Measurements from ENCODE around the gene PEX12. TPM values are rescaled to one million over a fixed set of nuclear protein-coding genes. Genes with fewer than 3 reads are reported as not detected.
"Not testable (repeated sequence)": the region's sequence is repeated elsewhere in the genome, so short reads cannot be mapped to it uniquely, and the experiment has no call there.

PEX12 gene
- total and polyA plus RNA-seq, 3 experiments from 2014 or later: 2.0 to 8.5 (median 8.3) TPM

- peak overlapping the region; percentile 55 for H3K27ac ChIP-seq (ENCODE audit: low read depth, low read length)
- CTCF ChIA-PET: interaction anchor here (0.7 to 13.3 kb wide), 13 partner anchors 37 to 367 kb away, joined by 3 to 167 read pairs (median 4); partner anchors contain the start of genes SLFN11 and SLFN5
Observed at GRCh38 chr17:35536664-35537171, 41.7 kb downstream of the PEX12 start.

GRCh38 chr17:35535406-35535805 is 43.0 kb downstream of the PEX12 start:
- H3K4me1 ChIP-seq (ENCODE audit: insufficient read depth, low read length): peaks cover 58% of the 10 kb centered on the region
- H3K4me3 Mint-ChIP-seq: peak overlapping the region; percentile 85 to 95 (median 91)
- ChIA-PET CTCF (interaction anchor here (0.9 to 13.3 kb wide), 12 partner anchors 9 to 369 kb away, joined by 3 to 167 read pairs (median 8); partner anchors contain the start of gene SLFN5), POLR2A (interaction anchor here (0.5 to 4.5 kb wide), 8 partner anchors 13 to 322 kb away, joined by 4 to 27 read pairs (median 9); partner anchors contain the start of gene SLFN11)
- H3K4me3 ChIP-seq (ENCODE audit: low read length): peak overlapping the region; percentile 72
- H3K9me3 ChIP-seq (ENCODE audit: low read length); DNase-seq; H3K36me3 ChIP-seq (ENCODE audit: insufficient read depth, low read length); H3K9me3 Mint-ChIP-seq; H3K27me3 ChIP-seq (ENCODE audit: insufficient read depth, low read length, poor library complexity, severe bottlenecking); H3K27me3 Mint-ChIP-seq: not testable (repeated sequence)
- H3K4me1 Mint-ChIP-seq: peaks cover 49 to 69% (median 61%) of the 10 kb centered on the region in 3 donors
- H3K36me3 Mint-ChIP-seq: peaks cover 5 to 35% (median 12%) of the 10 kb centered on the region in 3 donors
- peak overlapping the region; percentile 55 for H3K27ac ChIP-seq (ENCODE audit: low read depth, low read length)
- H3K27ac Mint-ChIP-seq: peak overlapping the region; percentile 91 to 100 (median 93)

More at GRCh38 chr17:35536664-35537171, 41.7 kb downstream of the PEX12 start:
- H3K4me1 ChIP-seq (ENCODE audit: insufficient read depth, low read length): peaks cover 53% of the 10 kb centered on the region
- POLR2A ChIA-PET: interaction anchor here (0.9 to 4.5 kb wide), 10 partner anchors 10 to 349 kb away, joined by 3 to 27 read pairs (median 5); partner anchors contain the start of genes SLFN11 and SLFN5
- Mint-ChIP-seq H3K27me3 (no peaks in the 10 kb centered on the region), H3K4me3 (peak overlapping the region; percentile 85 to 95 (median 91)), H3K36me3 (peaks cover 5 to 34% (median 12%) of the 10 kb centered on the region in 3 donors), H3K27ac (peak overlapping the region; percentile 91 to 100 (median 94)), H3K4me1 (peaks cover 48 to 70% (median 61%) of the 10 kb centered on the region in 3 donors), H3K9me3 (no peaks in the 10 kb centered on the region)
- no peaks in the 10 kb centered on the region for H3K9me3 ChIP-seq (ENCODE audit: low read length)
- H3K27me3 ChIP-seq (ENCODE audit: insufficient read depth, low read length, poor library complexity, severe bottlenecking): no peaks in the 10 kb centered on the region
- no peaks in the 10 kb centered on the region for H3K36me3 ChIP-seq (ENCODE audit: insufficient read depth, low read length)
- DNase-seq: peak in 2 of 5 donors; percentile 21 to 60
- peak overlapping the region; percentile 72 for H3K4me3 ChIP-seq (ENCODE audit: low read length)

DNA sequence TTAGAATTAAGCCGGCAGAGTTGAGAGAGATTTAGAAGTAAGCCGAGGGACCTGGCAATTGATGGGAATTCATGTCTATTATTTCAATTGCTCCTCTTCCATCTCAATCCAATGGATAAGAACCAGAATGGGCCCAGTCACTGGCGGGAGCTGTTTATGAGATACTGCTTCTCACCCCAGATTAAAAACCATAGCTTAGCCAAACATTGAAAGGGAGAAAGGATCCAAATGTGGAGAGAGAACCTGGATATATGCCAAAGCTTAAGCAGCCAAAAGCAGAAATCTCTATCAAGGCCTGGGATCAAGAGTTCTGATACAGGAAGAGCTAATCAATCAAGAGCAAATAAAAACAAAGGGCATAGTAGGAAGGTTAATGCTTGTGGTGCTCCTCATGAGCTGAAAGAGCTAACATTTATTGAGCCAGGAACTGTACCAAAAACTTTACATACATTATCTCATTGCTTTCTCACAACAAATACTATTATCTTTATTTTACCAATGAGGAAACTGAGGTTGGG is 43.7 kb downstream of the PEX12 start:
- peak overlapping the region; percentile 72 for H3K4me3 ChIP-seq (ENCODE audit: low read length)
- ChIA-PET POLR2A (interaction anchor here (1.3 to 4.5 kb wide), 6 partner anchors 14 to 321 kb away, joined by 4 to 27 read pairs (median 12); partner anchors contain the start of gene SLFN11), CTCF (interaction anchor here (0.7 to 13.3 kb wide), 21 partner anchors 10 to 398 kb away, joined by 3 to 167 read pairs (median 4); partner anchors contain the start of gene SLFN13)
- DNase-seq: no peak
- Mint-ChIP-seq H3K4me3 (peak overlapping the region; percentile 85 to 95 (median 91)), H3K27ac (peak overlapping the region; percentile 76 to 100 (median 93)), H3K9me3 (no peaks in the 10 kb centered on the region), H3K27me3 (no peaks in the 10 kb centered on the region), H3K4me1 (peaks cover 46 to 69% (median 59%) of the 10 kb centered on the region in 3 donors), H3K36me3 (peaks cover 5 to 35% (median 12%) of the 10 kb centered on the region in 3 donors)
- peaks cover 51% of the 10 kb centered on the region for H3K4me1 ChIP-seq (ENCODE audit: insufficient read depth, low read length)
- H3K27me3 ChIP-seq (ENCODE audit: insufficient read depth, low read length, poor library complexity, severe bottlenecking): no peaks in the 10 kb centered on the region
- H3K36me3 ChIP-seq (ENCODE audit: insufficient read depth, low read length): no peaks in the 10 kb centered on the region
- H3K9me3 ChIP-seq (ENCODE audit: low read length): no peaks in the 10 kb centered on the region
- peak overlapping the region; percentile 44 for H3K27ac ChIP-seq (ENCODE audit: low read depth, low read length)

DNA sequence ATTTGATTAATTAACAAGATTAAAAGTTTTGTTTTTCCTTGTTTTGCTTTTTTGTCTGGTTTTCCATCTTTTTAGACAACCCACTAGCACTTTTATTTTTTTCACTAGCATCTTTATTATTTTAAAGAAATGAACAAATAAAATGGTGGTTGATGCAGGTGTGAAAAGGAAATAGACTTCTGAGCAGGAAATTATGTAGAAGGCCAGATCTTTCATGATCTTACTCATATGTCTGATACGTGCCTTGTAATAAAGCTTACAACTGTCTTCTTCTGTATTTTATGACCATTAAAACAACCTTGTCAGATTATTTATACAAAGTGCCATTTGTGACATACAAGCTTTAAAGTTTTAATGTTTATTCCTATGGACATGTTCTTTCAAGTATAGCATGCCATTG is 47.2 kb downstream of the PEX12 start:
- peak overlapping the region; percentile 86 to 100 (median 94) for H3K27ac Mint-ChIP-seq

GRCh38 chr17:35529866-35530265 is 48.5 kb downstream of the PEX12 start:
- peaks cover 52% of the 10 kb centered on the region for H3K4me1 ChIP-seq (ENCODE audit: insufficient read depth, low read length)
- ChIA-PET CTCF (interaction anchor here (0.6 to 13.3 kb wide), 2 partner anchors 42 to 217 kb away, joined by 5 to 167 read pairs; no protein-coding TSS in a partner anchor), POLR2A (interaction anchor here (0.5 to 1.9 kb wide), 6 partner anchors 12 to 556 kb away, joined by 3 to 10 read pairs (median 5); partner anchors contain the start of gene SLFN11)
- peak overlapping the region; percentile 31 for H3K27ac ChIP-seq (ENCODE audit: low read depth, low read length)
- Mint-ChIP-seq H3K4me3 (peak overlapping the region; percentile 71 to 87 (median 84)), H3K27ac (peak overlapping the region; percentile 86 to 100 (median 94)), H3K27me3 (no peaks in the 10 kb centered on the region), H3K9me3 (no peaks in the 10 kb centered on the region), H3K36me3 (peaks cover 17 to 42% (median 18%) of the 10 kb centered on the region in 3 donors), H3K4me1 (peaks cover 70 to 90% (median 86%) of the 10 kb centered on the region in 3 donors)
- H3K4me3 ChIP-seq (ENCODE audit: low read length): no peak overlapping the region
- H3K36me3 ChIP-seq (ENCODE audit: insufficient read depth, low read length): no peaks in the 10 kb centered on the region
- DNase-seq: peak in 1 of 5 donors; percentile 57
- no peaks in the 10 kb centered on the region for H3K27me3 ChIP-seq (ENCODE audit: insufficient read depth, low read length, poor library complexity, severe bottlenecking)
- H3K9me3 ChIP-seq (ENCODE audit: low read length): no peaks in the 10 kb centered on the region

More for the DNA sequence above, 47.2 kb downstream of the PEX12 start:
- Mint-ChIP-seq H3K9me3 (no peaks in the 10 kb centered on the region), H3K36me3 (peaks cover 12 to 43% (median 19%) of the 10 kb centered on the region in 3 donors), H3K4me3 (peak overlapping the region; percentile 78 to 87 (median 84)), H3K27me3 (no peaks in the 10 kb centered on the region), H3K4me1 (peaks cover 57 to 81% (median 73%) of the 10 kb centered on the region in 3 donors)
- no peak overlapping the region for H3K4me3 ChIP-seq (ENCODE audit: low read length)
- peak overlapping the region; percentile 55 for H3K27ac ChIP-seq (ENCODE audit: low read depth, low read length)
- no peaks in the 10 kb centered on the region for H3K27me3 ChIP-seq (ENCODE audit: insufficient read depth, low read length, poor library complexity, severe bottlenecking)
- H3K36me3 ChIP-seq (ENCODE audit: insufficient read depth, low read length): no peaks in the 10 kb centered on the region
- peaks cover 50% of the 10 kb centered on the region for H3K4me1 ChIP-seq (ENCODE audit: insufficient read depth, low read length)
- ChIA-PET CTCF (interaction anchor here (0.8 to 13.3 kb wide), 5 partner anchors 10 to 364 kb away, joined by 3 to 167 read pairs (median 4); no protein-coding TSS in a partner anchor), POLR2A (interaction anchor here (1.5 to 3.3 kb wide), 4 partner anchors 9 to 288 kb away, joined by 3 to 11 read pairs (median 7); partner anchors contain the start of gene SLFN5)
- no peak for DNase-seq
- no peaks in the 10 kb centered on the region for H3K9me3 ChIP-seq (ENCODE audit: low read length)

- H3K36me3 ChIP-seq (ENCODE audit: insufficient read depth, low read length); DNase-seq; H3K9me3 Mint-ChIP-seq; H3K27ac ChIP-seq (ENCODE audit: low read depth, low read length); H3K27me3 ChIP-seq (ENCODE audit: insufficient read depth, low read length, poor library complexity, severe bottlenecking); H3K27me3 Mint-ChIP-seq; H3K4me3 ChIP-seq (ENCODE audit: low read length); H3K9me3 ChIP-seq (ENCODE audit: low read length): not testable (repeated sequence)
- peaks cover 13 to 37% (median 16%) of the 10 kb centered on the region in 3 donors for H3K36me3 Mint-ChIP-seq
- CTCF ChIA-PET: interaction anchor here (0.6 to 13.3 kb wide), 2 partner anchors 41 to 217 kb away, joined by 5 to 167 read pairs; no protein-coding TSS in a partner anchor
- POLR2A ChIA-PET: interaction anchor here (0.7 to 1.9 kb wide), 3 partner anchors 41 to 556 kb away, joined by 5 to 10 read pairs (median 5); no protein-coding TSS in a partner anchor
- H3K4me1 ChIP-seq (ENCODE audit: insufficient read depth, low read length): peaks cover 50% of the 10 kb centered on the region
- peak overlapping the region; percentile 35 to 85 (median 65) for H3K4me3 Mint-ChIP-seq
- H3K4me1 Mint-ChIP-seq: peaks cover 73 to 90% (median 86%) of the 10 kb centered on the region in 3 donors
- peak overlapping the region; percentile 59 to 100 (median 90) for H3K27ac Mint-ChIP-seq
Observed at GRCh38 chr17:35529326-35529725, 49.0 kb downstream of the PEX12 start.

Measured in CD8-positive, alpha-beta memory T cell (primary cell).